ENCODE measurements around the gene ZNF319. TPM values are rescaled to one million over a fixed set of nuclear protein-coding genes. Genes with fewer than 3 reads are reported as not detected.

The ZNF319 gene
- polyA plus RNA-seq, 1 donor (not counting 4 experiments of a cell fraction or from before 2014, with no cell fraction given) = 3.3 TPM

- H2AFZ ChIP-seq (ENCODE audit: control insufficient read depth, low read length) = no peak overlapping the region
- TF ChIP-seq, protein P1, sequence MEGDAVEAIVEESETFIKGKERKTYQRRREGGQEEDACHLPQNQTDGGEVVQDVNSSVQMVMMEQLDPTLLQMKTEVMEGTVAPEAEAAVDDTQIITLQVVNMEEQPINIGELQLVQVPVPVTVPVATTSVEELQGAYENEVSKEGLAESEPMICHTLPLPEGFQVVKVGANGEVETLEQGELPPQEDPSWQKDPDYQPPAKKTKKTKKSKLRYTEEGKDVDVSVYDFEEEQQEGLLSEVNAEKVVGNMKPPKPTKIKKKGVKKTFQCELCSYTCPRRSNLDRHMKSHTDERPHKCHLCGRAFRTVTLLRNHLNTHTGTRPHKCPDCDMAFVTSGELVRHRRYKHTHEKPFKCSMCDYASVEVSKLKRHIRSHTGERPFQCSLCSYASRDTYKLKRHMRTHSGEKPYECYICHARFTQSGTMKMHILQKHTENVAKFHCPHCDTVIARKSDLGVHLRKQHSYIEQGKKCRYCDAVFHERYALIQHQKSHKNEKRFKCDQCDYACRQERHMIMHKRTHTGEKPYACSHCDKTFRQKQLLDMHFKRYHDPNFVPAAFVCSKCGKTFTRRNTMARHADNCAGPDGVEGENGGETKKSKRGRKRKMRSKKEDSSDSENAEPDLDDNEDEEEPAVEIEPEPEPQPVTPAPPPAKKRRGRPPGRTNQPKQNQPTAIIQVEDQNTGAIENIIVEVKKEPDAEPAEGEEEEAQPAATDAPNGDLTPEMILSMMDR (optimal IDR thresholded peaks at IDR 0.05 in 1 of 3, IDR thresholded peaks at IDR 0.05 in 1 of 3, conservative IDR thresholded peaks at IDR 0.05 in 1 of 3; ENCODE audit: extremely low read depth in 1 of 3, insufficient read depth in 2 of 3, low read length in 3 of 3) = no peak
- no peak for TF ChIP-seq EZH2 (IDR thresholded peaks at IDR 0.05; ENCODE audit: low read length)
- no peak overlapping the region for H3K4me3 ChIP-seq (ENCODE audit: control insufficient read depth in 2 of 3, extremely low read depth in 1 of 3, insufficient read depth in 2 of 3, low read depth in 1 of 3, low read length in 3 of 3)
- no peaks in the 10 kb centered on the region for H3K36me3 ChIP-seq (ENCODE audit: control insufficient read depth in 2 of 2, extremely low read depth in 1 of 2, insufficient read depth in 2 of 2, low read length in 2 of 2)
- DNase-seq (ENCODE audit: low read depth, low spot score) (no peak), FAIRE-seq (no peak)
- H3K27ac ChIP-seq (ENCODE audit: control insufficient read depth, insufficient read depth, low read length) = no peak overlapping the region
- no peak overlapping the region for H3K4me2 ChIP-seq (ENCODE audit: control insufficient read depth, extremely low read depth, insufficient read depth, low read depth, low read length)
- peaks cover 7% of the 10 kb centered on the region for H3K27me3 ChIP-seq (ENCODE audit: control insufficient read depth, extremely low read depth, insufficient read depth, low read length)
- no peak overlapping the region for H3K9ac ChIP-seq (ENCODE audit: control insufficient read depth, extremely low read depth, insufficient read depth, low read length)
- dilution Hi-C loops (cut with MboI; ENCODE audit: extremely low pct_ligation_motif_present, low sequenced_read_pairs) = no loop called here
- H4K20me1 ChIP-seq (ENCODE audit: control insufficient read depth, extremely low read depth, insufficient read depth, low read length) = no peaks in the 10 kb centered on the region
- no peaks in the 10 kb centered on the region for H3K9me1 ChIP-seq (ENCODE audit: control insufficient read depth, extremely low read depth, insufficient read depth, low read length)
- no peaks in the 10 kb centered on the region for H3K9me3 ChIP-seq (ENCODE audit: control insufficient read depth, low read depth, low read length)
- H3K4me1 ChIP-seq (ENCODE audit: control insufficient read depth, extremely low read depth, insufficient read depth, low read length) = no peaks in the 10 kb centered on the region
- H3K79me2 ChIP-seq (ENCODE audit: control insufficient read depth, insufficient read depth, low read length) = no peaks in the 10 kb centered on the region
Measured at GRCh38 chr16:57956924-57957672, 43.4 kb downstream of the ZNF319 start.

DNA sequence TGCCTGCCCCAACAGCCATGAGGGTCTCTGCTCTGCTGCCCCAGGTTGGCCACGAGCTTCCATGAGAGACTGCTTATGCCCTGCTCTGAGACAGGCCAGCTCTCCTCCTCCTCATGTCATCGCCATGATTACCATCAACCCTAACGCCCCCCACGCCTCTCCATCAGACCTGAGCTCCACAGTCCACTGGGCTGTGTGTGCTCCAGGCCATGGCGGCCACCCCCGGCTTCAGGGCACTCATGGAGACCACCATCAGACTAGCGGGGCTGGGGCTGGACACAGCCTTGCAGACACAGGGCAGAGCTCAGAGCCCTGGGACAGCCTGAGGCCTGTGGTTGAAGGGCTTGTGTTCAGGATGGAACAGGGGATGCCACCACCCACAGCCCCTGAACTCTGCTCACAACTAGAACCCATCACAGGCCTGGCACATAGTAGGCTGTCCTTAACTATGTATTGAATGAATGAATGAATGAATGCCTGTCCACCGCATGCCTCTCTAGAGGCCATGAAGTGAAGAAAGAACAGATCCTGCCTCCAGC is 44.1 kb downstream of the ZNF319 start:
- no peak overlapping the region for H3K9ac ChIP-seq (ENCODE audit: control insufficient read depth, extremely low read depth, insufficient read depth, low read length)
- no peaks in the 10 kb centered on the region for H3K9me3 ChIP-seq (ENCODE audit: control insufficient read depth, low read depth, low read length)
- TF ChIP-seq, protein P1 (optimal IDR thresholded peaks at IDR 0.05 in 1 of 3, IDR thresholded peaks at IDR 0.05 in 1 of 3, conservative IDR thresholded peaks at IDR 0.05 in 1 of 3; ENCODE audit: extremely low read depth in 1 of 3, insufficient read depth in 2 of 3, low read length in 3 of 3) = no peak
- no peak for TF ChIP-seq EZH2 (IDR thresholded peaks at IDR 0.05; ENCODE audit: low read length)
- no peaks in the 10 kb centered on the region for H3K9me1 ChIP-seq (ENCODE audit: control insufficient read depth, extremely low read depth, insufficient read depth, low read length)
- H3K79me2 ChIP-seq (ENCODE audit: control insufficient read depth, insufficient read depth, low read length) = no peaks in the 10 kb centered on the region
- H3K4me3 ChIP-seq (ENCODE audit: control insufficient read depth in 2 of 3, extremely low read depth in 1 of 3, insufficient read depth in 2 of 3, low read depth in 1 of 3, low read length in 3 of 3) = no peak overlapping the region
- H3K4me2 ChIP-seq (ENCODE audit: control insufficient read depth, extremely low read depth, insufficient read depth, low read depth, low read length) = no peak overlapping the region
- no peak for DNase-seq (ENCODE audit: low read depth, low spot score)
- no peaks in the 10 kb centered on the region for H4K20me1 ChIP-seq (ENCODE audit: control insufficient read depth, extremely low read depth, insufficient read depth, low read length)
- no peaks in the 10 kb centered on the region for H3K4me1 ChIP-seq (ENCODE audit: control insufficient read depth, extremely low read depth, insufficient read depth, low read length)
- no peak overlapping the region for H3K27ac ChIP-seq (ENCODE audit: control insufficient read depth, insufficient read depth, low read length)
- dilution Hi-C loops (cut with MboI; ENCODE audit: extremely low pct_ligation_motif_present, low sequenced_read_pairs) = no loop called here
- no peak overlapping the region for H2AFZ ChIP-seq (ENCODE audit: control insufficient read depth, low read length)
- H3K27me3 ChIP-seq (ENCODE audit: control insufficient read depth, extremely low read depth, insufficient read depth, low read length) = peaks cover 7% of the 10 kb centered on the region
- H3K36me3 ChIP-seq (ENCODE audit: control insufficient read depth in 2 of 2, extremely low read depth in 1 of 2, insufficient read depth in 2 of 2, low read length in 2 of 2) = no peaks in the 10 kb centered on the region
- no peak for FAIRE-seq

Measured in keratinocyte (primary cell).